Thyroid gland (tissue), 4 donors: ENCODE measurements around the gene PTGFRN.
"Not testable (repeated sequence)": the region's sequence is repeated elsewhere in the genome, so short reads cannot be mapped to it uniquely, and the experiment has no call there.

Source experiments
- CTCF ChIP-seq, 6 experiments: fragments of 200-600 bp in 3 of 6; fragments of 450-650 bp in 3 of 6; sonication (generic) in 3 of 6; IDR thresholded peaks; one replicate each; pipeline ENCODE4 v1.5.1; 2016 to 2019; ENCODE audit warnings: antibody characterized with exemption in 6 of 6, mild to moderate bottlenecking in 2 of 6, inconsistent platforms in 1 of 6, moderate library complexity in 1 of 6
- POLR2A ChIP-seq, 2 donors: fragments of 450-650 bp; IDR thresholded peaks; one replicate each; pipeline ENCODE4 v1.6.1; 2017; ENCODE audit warnings: antibody characterized with exemption in 2 of 2, mild to moderate bottlenecking in 2 of 2, moderate library complexity in 1 of 2

GRCh38 chr1:116875946-116876345 lies 33.8 kb upstream of the PTGFRN start:
- TF ChIP-seq CTCF, POLR2A (IDR thresholded peaks at IDR 0.05): not testable (repeated sequence)
